Fibroblast of mammary gland (primary cell): ENCODE data around the gene DOK6.

Experiments used
- DNase-seq: peaks from one replicate; pipeline ENCODE4 v3.0.0-alpha.2; 2010; ENCODE audit warnings: low read depth
- H3K4me3 ChIP-seq: 2 replicates; pipeline ENCODE4 v1.5.1; 2011; ENCODE audit warnings: low read depth, mild to moderate bottlenecking, low read length, moderate library complexity; ENCODE audit not compliant: control insufficient read depth
- TF ChIP-seq, protein P1 (sequence below): conservative IDR thresholded peaks from 2 replicates; pipeline ENCODE4 v1.5.1; 2011; ENCODE audit warnings: low read depth, low read length, inconsistent platforms; ENCODE audit not compliant: control insufficient read depth, insufficient read depth

Gene DOK6

DNA sequence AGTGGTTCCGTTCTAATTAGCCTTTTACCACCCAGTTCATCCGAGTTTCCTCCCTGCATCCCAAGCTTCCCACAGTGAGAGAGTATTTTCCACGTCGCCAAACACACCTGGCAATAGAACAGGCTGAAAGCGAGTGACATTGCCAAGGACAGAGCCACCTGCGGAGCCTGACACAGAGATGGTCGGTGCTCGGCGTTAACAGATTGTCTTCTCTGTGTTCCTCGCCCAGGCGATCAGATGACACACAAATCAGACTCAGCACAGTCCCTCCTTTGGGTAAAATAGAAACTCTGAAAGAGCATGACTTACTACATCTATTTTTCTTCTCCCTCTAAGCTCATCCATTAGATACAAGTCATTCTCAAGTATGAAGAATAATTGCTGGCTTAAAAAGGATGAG is 439.3 kb downstream of the DOK6 start:
- TF ChIP-seq, protein P1, sequence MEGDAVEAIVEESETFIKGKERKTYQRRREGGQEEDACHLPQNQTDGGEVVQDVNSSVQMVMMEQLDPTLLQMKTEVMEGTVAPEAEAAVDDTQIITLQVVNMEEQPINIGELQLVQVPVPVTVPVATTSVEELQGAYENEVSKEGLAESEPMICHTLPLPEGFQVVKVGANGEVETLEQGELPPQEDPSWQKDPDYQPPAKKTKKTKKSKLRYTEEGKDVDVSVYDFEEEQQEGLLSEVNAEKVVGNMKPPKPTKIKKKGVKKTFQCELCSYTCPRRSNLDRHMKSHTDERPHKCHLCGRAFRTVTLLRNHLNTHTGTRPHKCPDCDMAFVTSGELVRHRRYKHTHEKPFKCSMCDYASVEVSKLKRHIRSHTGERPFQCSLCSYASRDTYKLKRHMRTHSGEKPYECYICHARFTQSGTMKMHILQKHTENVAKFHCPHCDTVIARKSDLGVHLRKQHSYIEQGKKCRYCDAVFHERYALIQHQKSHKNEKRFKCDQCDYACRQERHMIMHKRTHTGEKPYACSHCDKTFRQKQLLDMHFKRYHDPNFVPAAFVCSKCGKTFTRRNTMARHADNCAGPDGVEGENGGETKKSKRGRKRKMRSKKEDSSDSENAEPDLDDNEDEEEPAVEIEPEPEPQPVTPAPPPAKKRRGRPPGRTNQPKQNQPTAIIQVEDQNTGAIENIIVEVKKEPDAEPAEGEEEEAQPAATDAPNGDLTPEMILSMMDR = no peak
- H3K4me3 ChIP-seq = no peak overlapping the region

DNA sequence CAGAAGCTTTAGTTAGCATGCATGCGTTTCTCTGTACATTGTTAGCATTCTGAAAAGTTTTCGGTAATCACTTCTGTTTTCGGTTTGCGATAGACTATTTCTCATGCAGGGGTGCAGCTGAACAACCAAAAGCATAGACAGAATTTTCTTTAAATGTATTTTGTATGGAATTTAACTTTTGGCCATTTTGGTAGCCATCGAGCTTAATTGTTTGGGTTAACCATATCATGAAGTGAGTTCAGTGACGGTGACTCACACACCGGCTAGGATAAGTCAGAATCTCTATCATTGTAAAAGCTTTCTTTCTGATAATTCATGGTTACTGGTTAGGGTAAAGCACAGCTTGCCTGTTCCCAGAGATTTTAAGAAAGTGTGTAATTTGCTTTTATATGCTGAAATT is 439.8 kb downstream of the DOK6 start:
- H3K4me3 ChIP-seq = no peak overlapping the region
- no peak for DNase-seq
- TF ChIP-seq, protein P1 = no peak

More for the DNA sequence above, 439.3 kb downstream of the DOK6 start:
- DNase-seq = no peak

- DNase-seq = no peak
- TF ChIP-seq, protein P1 = no peak
- H3K4me3 ChIP-seq = no peak overlapping the region
Measured at GRCh38 chr18:69841117-69841516, 440.4 kb downstream of the DOK6 start.

DNA sequence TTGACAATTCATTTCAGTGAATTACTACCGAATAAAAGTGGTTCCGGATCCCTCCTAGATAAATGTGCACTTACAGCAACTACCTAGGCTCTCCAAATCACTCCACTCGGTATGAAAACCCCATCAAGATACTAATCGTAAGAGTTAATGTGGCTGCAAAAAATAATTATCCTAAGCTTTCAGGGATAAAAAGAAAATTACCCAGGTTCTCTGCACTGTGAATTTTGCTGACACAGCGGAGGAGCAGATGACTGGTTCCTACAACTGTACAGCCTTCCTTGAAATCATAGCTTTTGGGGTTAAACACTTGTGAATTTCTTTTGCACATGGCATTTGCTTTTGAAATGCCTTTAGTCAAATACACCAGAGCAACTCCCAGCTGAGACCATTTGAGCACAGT is 442.3 kb downstream of the DOK6 start:
- no peak overlapping the region for H3K4me3 ChIP-seq
- no peak for DNase-seq
- TF ChIP-seq, protein P1 = no peak

DNA sequence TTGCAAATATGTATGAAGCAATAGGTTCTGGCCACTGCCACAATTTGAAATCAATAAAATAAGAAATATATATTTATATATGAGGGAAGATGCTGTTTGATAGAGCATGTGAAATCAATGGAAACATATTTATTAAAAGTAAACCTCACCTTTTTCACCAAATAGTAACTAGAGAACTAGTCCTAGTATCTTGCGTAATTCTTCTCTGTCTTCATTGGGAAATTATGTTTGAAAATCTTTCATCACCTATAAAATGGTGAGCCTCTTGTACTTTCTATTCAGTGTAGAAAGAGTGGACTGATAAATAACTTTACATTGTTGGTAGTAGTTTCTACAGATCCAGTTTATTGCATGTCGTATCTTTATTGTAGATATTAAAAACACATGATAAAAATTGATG is 444.0 kb downstream of the DOK6 start:
- TF ChIP-seq, protein P1 = no peak
- H3K4me3 ChIP-seq = no peak overlapping the region
- DNase-seq = no peak

- DNase-seq = no peak
- H3K4me3 ChIP-seq = no peak overlapping the region
- TF ChIP-seq, protein P1 = no peak
Measured at GRCh38 chr18:69845593-69846506, 445.2 kb downstream of the DOK6 start.
